ENCODE data around the gene KIF26B. TPM values are rescaled to one million over a fixed set of nuclear protein-coding genes. Genes with fewer than 3 reads are reported as not detected.

The KIF26B gene
- total RNA-seq, 1 donor from 2014 or later = 2.1 TPM

- no peak for DNase-seq (ENCODE audit: low read depth)
- TF ChIP-seq, protein P1, sequence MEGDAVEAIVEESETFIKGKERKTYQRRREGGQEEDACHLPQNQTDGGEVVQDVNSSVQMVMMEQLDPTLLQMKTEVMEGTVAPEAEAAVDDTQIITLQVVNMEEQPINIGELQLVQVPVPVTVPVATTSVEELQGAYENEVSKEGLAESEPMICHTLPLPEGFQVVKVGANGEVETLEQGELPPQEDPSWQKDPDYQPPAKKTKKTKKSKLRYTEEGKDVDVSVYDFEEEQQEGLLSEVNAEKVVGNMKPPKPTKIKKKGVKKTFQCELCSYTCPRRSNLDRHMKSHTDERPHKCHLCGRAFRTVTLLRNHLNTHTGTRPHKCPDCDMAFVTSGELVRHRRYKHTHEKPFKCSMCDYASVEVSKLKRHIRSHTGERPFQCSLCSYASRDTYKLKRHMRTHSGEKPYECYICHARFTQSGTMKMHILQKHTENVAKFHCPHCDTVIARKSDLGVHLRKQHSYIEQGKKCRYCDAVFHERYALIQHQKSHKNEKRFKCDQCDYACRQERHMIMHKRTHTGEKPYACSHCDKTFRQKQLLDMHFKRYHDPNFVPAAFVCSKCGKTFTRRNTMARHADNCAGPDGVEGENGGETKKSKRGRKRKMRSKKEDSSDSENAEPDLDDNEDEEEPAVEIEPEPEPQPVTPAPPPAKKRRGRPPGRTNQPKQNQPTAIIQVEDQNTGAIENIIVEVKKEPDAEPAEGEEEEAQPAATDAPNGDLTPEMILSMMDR (IDR thresholded peaks at IDR 0.05; ENCODE audit: insufficient read depth, low read length, severe bottlenecking) = no peak
- no peaks in the 10 kb centered on the region for H3K27me3 ChIP-seq (ENCODE audit: control insufficient read depth, insufficient read depth, low read length)
- FAIRE-seq = no peak
- H3K4me3 ChIP-seq (ENCODE audit: low read depth, low read length) = no peak overlapping the region
- H3K36me3 ChIP-seq (ENCODE audit: control insufficient read depth, insufficient read depth, low read length) = no peaks in the 10 kb centered on the region
Measured at GRCh38 chr1:245166471-245166885, 11.7 kb downstream of the KIF26B start.

DNA sequence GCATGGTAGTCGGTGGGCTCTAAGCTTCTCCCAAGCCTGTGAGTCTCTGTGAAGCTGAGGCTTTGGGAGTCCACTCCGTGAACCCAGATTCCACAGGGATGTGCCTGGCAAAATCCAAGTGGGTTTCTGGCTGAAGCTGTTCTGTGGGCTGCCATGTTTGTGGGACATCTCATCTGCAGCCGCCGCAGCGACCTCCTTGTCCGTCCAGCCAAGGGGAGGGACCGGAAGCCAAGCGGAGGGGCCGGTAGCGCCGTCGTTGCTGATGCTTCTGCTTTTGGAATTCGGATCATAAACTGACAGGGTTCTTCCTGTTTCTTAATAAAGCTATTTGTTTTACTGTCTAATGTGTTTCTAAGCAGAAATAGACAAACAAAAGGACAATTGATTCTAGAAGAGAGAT is 13.3 kb downstream of the KIF26B start:
- Histone ChIP-seq H3K27me3 (ENCODE audit: control insufficient read depth, insufficient read depth, low read length) (no peaks in the 10 kb centered on the region), H3K4me3 (ENCODE audit: low read depth, low read length) (no peak overlapping the region), H3K36me3 (ENCODE audit: control insufficient read depth, insufficient read depth, low read length) (no peaks in the 10 kb centered on the region)
- TF ChIP-seq, protein P1 (IDR thresholded peaks at IDR 0.05; ENCODE audit: insufficient read depth, low read length, severe bottlenecking) = no peak
- DNase-seq (ENCODE audit: low read depth) = no peak
- FAIRE-seq = peak; percentile 40

GRCh38 chr1:245168906-245169305 is 14.1 kb downstream of the KIF26B start:
- DNase-seq (ENCODE audit: low read depth) (no peak), FAIRE-seq (no peak)
- no peak overlapping the region for H3K4me3 ChIP-seq (ENCODE audit: low read depth, low read length)
- no peaks in the 10 kb centered on the region for H3K27me3 ChIP-seq (ENCODE audit: control insufficient read depth, insufficient read depth, low read length)
- H3K36me3 ChIP-seq (ENCODE audit: control insufficient read depth, insufficient read depth, low read length) = no peaks in the 10 kb centered on the region
- TF ChIP-seq, protein P1 (IDR thresholded peaks at IDR 0.05; ENCODE audit: insufficient read depth, low read length, severe bottlenecking) = no peak

DNA sequence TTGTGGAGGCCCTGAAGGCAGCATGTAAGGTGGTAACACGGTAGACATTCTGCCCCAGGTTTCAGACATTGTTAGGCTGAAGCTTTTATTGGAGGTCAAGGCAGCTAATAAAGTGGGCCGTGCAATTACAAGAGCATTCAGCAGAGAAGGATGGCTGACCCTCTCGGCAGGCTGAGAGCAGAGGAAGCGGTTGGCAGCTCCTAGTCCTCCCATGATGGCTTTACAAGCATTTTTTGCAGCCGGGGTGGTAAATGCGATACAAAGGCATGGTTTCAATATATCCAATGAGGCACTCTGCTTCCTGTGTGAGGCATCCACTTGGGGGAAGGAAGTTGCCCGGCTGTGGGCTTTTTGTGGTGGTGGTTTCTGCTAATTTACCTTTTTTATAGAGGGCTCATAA is 14.6 kb downstream of the KIF26B start:
- no peak overlapping the region for H3K4me3 ChIP-seq (ENCODE audit: low read depth, low read length)
- TF ChIP-seq, protein P1 (IDR thresholded peaks at IDR 0.05; ENCODE audit: insufficient read depth, low read length, severe bottlenecking) = no peak

DNA sequence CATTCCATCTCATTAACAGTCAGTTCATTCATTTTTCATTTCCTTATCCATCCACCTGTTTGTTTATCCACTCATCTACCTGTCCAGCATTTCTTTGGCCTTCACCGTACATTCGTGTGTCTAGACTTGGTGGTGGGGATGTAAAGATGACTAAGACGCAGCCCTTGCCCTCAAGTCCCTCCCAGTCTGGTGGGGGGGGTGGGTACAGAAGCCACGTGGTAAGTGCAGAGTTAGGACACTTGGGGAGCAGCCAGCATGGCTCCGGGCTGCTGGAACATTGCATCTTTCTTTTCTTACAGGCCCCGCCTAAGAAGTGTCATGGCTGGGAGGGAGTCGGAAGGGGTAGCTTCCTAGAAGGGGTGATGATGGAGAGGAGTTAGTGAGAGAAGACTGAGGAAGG is 17.2 kb downstream of the KIF26B start:
- H3K27me3 ChIP-seq (ENCODE audit: control insufficient read depth, insufficient read depth, low read length) = no peaks in the 10 kb centered on the region

More for the DNA sequence above, 14.6 kb downstream of the KIF26B start:
- DNase-seq (ENCODE audit: low read depth) (no peak), FAIRE-seq (no peak)
- no peaks in the 10 kb centered on the region for H3K36me3 ChIP-seq (ENCODE audit: control insufficient read depth, insufficient read depth, low read length)
- H3K27me3 ChIP-seq (ENCODE audit: control insufficient read depth, insufficient read depth, low read length) = no peaks in the 10 kb centered on the region

GRCh38 chr1:245172829-245173228 is 18.0 kb downstream of the KIF26B start:
- no peaks in the 10 kb centered on the region for H3K27me3 ChIP-seq (ENCODE audit: control insufficient read depth, insufficient read depth, low read length)
- DNase-seq (ENCODE audit: low read depth) = no peak
- no peaks in the 10 kb centered on the region for H3K36me3 ChIP-seq (ENCODE audit: control insufficient read depth, insufficient read depth, low read length)
- no peak for FAIRE-seq
- no peak overlapping the region for H3K4me3 ChIP-seq (ENCODE audit: low read depth, low read length)
- TF ChIP-seq, protein P1 (IDR thresholded peaks at IDR 0.05; ENCODE audit: insufficient read depth, low read length, severe bottlenecking) = no peak

More for the DNA sequence above, 17.2 kb downstream of the KIF26B start:
- Histone ChIP-seq H3K4me3 (ENCODE audit: low read depth, low read length) (no peak overlapping the region), H3K36me3 (ENCODE audit: control insufficient read depth, insufficient read depth, low read length) (no peaks in the 10 kb centered on the region)
- FAIRE-seq (no peak), DNase-seq (ENCODE audit: low read depth) (no peak)
- TF ChIP-seq, protein P1 (IDR thresholded peaks at IDR 0.05; ENCODE audit: insufficient read depth, low read length, severe bottlenecking) = no peak

All from bronchial epithelial cell (primary cell).